Hepatocyte (in vitro differentiated cells): Measurements from ENCODE around the gene OBI1.

Experiments used
- CTCF ChIP-seq: fragments of 200-600 bp; sonication (generic); IDR thresholded peaks from 2 replicates; pipeline ENCODE4 v1.5.1; 2016; ENCODE audit warnings: antibody characterized with exemption, mild to moderate bottlenecking; ENCODE audit not compliant: poor library complexity
- EZH2 ChIP-seq: fragments of 200-600 bp; sonication (generic); IDR thresholded peaks from 2 replicates; pipeline ENCODE4 v1.6.1; 2016; ENCODE audit warnings: antibody characterized with exemption, mild to moderate bottlenecking, borderline replicate concordance
- EZH2phosphoT487 ChIP-seq: fragments of 200-600 bp; sonication (generic); IDR thresholded peaks from one replicate; pipeline ENCODE4 v1.6.1; 2018; ENCODE audit warnings: antibody characterized with exemption, mild to moderate bottlenecking, low read depth, moderate library complexity; ENCODE audit not compliant: unreplicated experiment, severe bottlenecking

GRCh38 chr13:78655906-78656305 lies 3.0 kb downstream of the OBI1 start:
- TF ChIP-seq CTCF = no peak
- no peak for TF ChIP-seq EZH2
- no peak for TF ChIP-seq EZH2phosphoT487
